Measurements from ENCODE around the gene SRPK3.
"Not testable (repeated sequence)": the region's sequence is repeated elsewhere in the genome, so short reads cannot be mapped to it uniquely, and the experiment has no call there.

The SRPK3 gene, protein sequence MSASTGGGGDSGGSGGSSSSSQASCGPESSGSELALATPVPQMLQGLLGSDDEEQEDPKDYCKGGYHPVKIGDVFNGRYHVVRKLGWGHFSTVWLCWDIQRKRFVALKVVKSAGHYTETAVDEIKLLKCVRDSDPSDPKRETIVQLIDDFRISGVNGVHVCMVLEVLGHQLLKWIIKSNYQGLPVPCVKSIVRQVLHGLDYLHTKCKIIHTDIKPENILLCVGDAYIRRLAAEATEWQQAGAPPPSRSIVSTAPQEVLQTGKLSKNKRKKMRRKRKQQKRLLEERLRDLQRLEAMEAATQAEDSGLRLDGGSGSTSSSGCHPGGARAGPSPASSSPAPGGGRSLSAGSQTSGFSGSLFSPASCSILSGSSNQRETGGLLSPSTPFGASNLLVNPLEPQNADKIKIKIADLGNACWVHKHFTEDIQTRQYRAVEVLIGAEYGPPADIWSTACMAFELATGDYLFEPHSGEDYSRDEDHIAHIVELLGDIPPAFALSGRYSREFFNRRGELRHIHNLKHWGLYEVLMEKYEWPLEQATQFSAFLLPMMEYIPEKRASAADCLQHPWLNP

DNA sequence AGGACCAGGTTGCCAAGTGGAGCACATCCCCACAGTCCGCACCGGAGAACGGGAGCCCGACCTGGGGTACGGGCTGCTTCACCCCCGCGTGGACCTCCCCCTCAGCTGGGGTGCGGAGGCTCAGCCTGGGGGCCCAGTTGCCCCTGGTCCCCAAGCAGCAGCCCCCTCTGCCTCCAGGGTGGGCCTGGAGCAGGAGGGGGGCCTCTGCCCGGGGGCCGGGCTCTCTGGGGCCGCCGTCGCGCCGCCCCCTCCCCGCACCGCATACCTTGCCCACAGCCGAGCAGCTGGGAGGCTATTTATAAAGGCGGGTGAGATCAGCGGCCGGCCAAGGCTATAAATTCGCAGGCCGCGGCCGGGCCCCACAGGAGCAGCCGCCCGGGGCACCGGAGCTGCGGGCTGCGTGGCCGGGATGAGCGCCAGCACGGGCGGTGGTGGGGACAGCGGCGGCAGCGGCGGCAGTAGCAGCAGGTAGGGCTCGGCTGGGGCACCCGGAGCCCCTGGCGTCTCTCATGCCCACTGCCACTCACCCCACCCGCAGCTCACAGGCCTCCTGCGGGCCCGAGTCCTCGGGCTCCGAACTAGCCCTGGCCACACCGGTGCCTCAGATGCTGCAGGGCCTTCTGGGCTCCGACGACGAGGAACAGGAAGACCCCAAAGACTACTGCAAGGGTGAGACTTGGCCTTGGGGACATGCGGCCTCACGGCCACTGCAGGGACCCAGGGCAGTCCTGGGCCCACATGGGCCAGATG lies at the start of gene SRPK3:
SRPK3 (plus strand) TSS at position 364 of the 750 bp plus-strand sequence; CDS start at position 410, 46 bp downstream.
- in situ Hi-C loops (cut with MboI; ENCODE audit: low sequenced_read_pairs), result no loop called here

DNA sequence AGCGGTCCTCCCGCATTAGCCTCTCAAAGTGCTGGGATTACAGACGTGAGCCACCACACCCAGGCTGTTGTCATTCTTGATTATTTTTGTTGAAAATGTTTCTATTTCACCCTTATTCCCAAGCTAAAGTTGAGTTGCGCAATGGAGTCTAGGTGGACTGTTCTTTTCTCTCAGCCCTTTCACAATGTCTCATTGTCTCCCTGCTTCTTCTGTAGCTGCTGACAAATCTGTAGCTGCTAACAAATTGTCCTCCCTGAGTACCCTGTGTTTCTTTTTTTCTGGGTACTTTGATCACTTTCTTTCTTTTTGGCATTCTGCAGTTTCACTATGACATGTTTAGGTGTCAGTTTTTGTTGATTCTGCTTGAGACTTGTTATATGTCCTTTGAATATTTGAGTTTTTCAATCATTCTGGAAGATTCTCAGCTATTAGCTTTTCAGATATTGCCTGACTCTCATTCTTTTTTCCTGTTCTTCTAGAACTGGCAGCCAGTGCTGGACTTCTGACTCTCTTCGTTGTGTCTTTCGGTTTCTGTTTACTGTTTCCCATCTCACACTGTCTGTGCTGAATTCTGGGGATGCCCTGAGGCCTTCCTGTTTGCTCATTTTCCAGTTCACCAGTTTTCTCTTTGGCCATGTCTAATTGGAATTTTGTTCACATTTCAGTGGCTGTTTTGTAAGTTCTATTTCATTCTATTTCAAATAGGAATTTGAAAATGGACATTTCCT lies 49.6 kb upstream of the SRPK3 start:
- in situ Hi-C loops (cut with MboI; ENCODE audit: low sequenced_read_pairs), result no loop called here

DNA sequence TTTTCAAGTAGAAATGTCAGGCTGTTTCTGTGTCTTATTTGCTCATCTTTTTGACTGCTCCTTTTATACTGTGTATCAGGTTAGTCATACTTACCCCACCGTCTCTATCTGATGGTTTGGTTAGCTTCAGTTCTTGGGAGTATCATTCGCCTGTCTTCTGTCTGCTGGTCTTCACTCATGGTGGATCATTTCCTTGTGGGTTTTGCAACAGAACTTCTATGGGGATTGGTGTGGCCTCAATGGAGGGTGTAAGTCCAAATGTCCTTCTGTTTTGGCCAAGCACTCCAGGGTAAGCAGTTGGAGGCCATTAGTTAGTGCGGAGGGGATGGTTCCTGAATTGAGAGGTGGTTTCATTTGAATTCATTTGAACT lies 49.0 kb upstream of the SRPK3 start:
- in situ Hi-C loops (cut with MboI; ENCODE audit: low sequenced_read_pairs), result no loop called here

DNA sequence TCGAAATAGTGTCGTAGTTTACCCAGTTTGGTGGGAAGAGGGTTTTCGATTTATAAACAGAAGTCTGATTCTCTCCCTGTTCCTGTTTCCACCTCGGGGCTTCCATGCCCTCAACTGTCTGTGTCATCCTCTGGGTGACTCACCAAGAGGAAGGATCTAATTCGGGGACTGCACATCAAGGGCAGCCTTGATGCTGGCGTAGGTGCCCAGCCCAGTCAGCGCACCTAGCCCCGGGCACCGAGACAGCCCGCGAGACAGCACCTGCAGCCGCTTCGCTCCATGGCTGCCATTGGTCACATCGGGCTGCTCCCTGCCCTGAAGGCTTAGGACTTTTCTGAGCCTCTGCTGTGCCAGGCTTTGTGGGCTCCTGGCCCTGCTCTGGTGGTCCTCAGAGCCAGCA lies 48.4 kb upstream of the SRPK3 start:
- in situ Hi-C loops (cut with MboI; ENCODE audit: low sequenced_read_pairs), result no loop called here

DNA sequence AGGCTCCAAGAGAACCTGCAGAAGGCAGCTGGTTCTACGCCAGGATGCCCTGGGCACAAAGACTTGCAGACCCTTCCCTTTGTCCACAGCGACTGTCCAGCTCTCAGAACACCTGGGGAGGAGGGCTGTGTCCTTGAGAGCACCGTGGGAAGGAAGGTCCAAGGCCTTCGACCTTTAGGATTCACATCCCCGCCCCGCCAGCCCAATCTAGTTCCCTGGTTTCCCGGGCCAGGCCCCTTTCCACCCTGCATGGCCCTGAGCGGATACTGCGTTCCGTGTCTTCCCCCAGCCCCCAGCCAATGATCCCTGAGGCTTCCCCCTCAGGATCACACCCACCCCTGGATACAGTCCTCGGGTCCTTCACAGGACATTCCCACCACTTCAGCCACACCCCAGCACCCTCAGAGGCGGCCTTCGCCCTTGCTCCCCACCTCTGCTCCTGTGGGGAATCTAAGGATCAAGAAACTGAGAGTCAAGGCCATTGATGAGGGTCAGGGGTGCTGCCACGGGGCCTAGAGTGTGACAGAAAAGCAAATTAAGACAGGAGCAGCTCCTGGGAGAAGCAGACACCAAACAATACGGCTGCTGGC lies 47.1 kb upstream of the SRPK3 start:
- in situ Hi-C loops (cut with MboI; ENCODE audit: low sequenced_read_pairs), result no loop called here

DNA sequence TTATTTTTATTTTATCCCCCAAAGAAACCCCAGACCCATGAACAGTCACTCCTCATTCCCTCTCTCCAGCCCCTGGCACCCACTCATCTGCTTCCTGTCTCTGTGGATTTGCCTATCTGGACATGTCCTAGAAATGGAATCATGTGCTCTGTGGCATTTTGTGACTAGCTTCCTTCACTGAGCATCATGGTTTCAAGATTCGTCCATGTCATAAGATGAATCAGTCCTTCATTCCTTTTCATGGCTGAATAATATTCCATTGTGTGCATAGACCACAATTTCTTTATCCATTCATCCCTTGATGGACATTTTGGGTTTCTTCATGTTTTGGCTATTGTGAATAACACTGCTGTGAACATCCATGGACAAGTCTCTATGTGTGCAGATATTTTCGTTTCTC lies 46.0 kb upstream of the SRPK3 start:
- in situ Hi-C loops (cut with MboI; ENCODE audit: low sequenced_read_pairs), result no loop called here

DNA sequence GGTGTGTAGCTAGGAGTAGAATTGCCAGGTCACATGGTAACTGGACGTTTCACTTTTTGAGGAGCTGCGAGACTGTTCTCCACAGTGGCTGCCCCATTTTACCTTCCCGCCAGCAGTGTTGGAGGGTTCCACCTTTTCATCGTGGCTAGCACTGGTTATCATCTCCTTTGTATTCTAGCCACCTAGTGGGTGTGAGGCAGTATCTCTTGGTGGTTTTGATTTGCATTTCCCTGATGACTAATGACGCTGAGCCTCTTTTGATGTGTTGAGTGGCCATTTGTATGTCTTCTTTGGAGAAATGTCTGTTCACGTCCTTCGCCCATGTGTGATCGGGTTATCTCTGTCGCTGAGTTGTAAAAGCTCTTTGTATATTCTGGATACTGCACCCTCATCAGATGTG lies 45.6 kb upstream of the SRPK3 start:
- in situ Hi-C loops (cut with MboI; ENCODE audit: low sequenced_read_pairs), result no loop called here

DNA sequence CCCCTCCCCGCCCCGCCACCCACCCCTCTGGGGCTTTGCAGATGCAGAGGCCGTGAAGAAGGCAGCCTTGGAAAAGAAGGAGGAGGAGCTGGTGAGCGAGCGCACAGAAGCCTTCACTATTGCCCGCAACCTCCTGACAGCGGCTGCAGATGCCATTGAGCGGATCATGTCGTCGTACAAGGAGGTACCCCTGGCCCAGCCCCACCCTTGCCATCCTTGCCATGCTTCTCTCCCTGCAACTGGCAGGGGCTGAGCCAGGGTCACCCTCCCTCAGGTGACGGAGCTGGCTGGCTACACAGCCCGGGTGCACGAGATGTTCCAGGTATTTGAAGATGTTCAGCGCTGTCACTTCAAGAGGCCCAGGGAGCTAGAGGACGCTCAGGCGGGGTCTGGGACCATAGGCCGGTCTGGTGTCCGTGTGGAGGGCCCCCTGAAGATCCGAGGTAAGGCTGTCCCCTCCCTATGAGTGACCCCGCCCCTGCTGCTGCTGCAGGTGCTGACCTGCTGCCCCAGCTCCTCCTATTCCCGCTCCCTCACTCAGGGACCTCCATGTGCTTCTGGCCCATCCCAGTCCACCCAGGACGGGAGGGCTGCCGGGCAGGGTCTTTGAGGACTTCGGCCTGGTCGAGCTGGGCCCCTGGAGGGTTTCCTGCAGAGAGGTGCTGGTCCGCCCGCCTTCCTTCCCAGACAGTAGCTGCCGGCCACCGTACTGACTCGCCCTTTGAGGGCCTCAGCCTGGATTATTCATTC lies 44.6 kb upstream of the SRPK3 start:
- in situ Hi-C loops (cut with MboI; ENCODE audit: low sequenced_read_pairs), result no loop called here

DNA sequence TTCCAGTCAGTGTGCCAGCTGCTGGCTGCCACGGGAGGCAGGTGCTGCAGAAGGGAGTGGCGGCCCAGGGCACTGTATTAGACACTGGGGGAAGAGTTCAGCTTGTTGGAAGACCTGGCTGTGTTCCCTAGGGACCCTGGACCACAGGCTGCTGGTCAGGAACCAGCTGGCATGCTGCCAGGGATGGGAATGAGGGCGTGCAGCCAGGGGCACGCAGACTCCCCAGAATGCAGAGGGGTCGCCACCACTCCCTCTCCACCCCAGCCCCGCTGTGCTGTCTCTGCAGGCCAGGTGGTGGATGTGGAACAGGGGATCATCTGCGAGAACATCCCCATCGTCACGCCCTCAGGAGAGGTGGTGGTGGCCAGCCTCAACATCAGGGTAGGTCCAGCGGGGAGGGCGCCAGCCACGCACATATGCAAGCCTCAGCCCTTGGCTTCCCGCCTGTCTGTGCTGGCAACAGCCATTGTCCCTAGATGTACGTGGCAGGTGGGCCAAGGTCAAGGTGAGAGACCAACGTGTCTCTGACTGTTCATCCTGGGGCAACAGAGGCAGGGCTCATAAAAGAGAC lies 43.9 kb upstream of the SRPK3 start:
- in situ Hi-C loops (cut with MboI; ENCODE audit: low sequenced_read_pairs), result no loop called here

DNA sequence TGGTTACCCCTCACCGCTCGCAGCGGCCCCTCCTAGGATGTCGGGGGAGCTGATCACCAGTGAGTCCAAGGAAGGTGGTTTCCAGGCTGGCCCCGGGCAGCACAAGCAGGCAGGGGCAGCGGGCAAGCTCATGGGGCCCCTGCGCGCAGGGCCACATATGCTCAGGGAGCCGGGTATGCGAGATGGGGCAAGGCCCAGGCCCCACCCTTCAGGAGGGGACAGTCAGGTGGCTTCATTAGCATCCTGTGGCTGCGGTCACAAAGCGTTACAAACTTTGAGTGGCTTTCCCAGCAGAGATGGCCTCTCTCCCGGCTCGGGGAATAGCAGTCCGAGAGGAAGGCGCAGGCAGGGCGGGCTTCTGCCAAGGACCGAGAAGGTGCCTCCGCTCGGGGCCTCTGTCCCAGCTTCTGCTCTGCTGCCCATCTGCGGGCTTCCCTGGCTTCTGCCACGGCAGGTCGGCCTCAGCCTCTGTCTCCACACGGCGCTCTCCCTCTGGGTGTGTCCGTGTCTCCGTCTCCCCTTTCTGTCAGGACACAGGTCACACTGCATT lies 42.7 kb upstream of the SRPK3 start:
- in situ Hi-C loops (cut with MboI; ENCODE audit: low sequenced_read_pairs), result no loop called here

DNA sequence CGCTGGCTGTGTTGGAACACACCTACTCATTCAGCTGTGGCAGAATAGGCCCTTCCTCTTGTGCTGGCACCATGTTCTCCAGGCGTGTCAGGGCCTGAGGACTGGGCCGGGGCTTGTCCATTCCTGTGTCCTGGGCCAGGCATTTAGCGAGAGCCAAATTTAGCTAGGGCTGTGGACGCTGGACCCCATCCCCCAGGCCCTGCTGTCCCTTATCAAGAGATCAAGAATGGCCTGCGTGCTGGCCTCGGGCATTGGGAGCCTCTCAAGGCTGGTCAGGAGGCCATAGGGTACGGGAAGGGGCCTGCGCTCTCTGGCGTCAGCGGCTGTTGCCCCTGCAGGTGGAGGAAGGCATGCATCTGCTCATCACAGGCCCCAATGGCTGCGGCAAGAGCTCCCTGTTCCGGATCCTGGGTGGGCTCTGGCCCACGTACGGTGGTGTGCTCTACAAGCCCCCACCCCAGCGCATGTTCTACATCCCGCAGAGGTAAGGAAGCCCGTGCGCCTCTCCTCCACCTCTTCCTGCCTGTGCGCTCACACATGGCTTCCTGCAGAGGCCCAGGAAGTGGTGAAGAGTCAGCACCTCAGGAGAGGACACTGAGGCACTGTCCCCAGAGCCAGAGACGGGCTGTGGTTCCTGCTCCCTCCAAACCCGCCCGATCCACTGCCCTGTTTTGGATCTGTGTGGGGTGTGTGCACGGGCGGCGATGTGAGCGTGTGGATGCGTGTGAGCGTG lies 40.9 kb upstream of the SRPK3 start:
- in situ Hi-C loops (cut with MboI; ENCODE audit: low sequenced_read_pairs), result no loop called here

DNA sequence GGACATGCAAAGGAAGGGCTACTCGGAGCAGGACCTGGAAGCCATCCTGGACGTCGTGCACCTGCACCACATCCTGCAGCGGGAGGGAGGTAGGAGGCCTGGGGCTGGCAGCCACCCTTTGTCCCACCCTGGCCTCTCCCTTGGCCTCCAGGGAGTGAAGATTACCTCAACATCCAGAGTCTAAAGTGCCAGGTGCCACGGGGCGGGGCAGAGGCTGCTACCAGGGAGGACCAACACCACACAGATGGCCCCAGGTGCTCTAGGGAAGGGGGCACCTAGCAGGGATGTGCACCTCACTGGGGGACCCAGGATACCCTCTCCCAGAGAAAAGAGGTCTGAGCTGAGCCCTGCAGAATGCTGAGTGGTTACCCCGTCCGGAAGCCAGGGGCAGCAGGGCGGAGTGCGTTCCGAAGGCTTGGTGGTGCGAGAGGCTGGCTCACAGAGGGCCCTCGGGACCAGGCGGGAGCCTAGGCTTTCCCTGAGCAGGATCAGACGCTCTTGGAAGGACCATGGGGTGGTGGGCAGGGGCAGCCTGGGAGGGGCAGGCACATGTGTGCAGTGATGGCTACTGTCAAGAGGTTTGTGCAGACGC lies 40.1 kb upstream of the SRPK3 start:
- in situ Hi-C loops (cut with MboI; ENCODE audit: low sequenced_read_pairs), result no loop called here

DNA sequence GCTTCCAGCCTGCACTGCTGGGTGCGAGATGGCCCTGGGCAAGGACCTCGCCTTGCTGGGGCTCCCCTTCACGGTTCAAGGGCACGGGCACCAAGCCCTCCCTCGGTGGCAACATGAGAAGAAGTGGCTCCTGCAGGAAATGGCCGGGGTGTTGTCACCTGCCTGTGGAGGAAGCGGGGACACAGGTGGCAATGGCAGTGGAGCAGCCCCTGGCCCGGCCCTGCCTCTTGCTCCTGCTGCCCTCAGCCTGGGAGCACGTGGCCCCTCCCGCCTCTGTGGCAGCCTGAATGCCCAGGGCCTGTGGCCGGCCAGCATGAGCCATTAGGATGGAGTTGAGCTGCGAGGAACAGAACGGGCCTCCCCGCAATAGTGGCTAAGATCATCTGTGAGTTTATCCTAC lies 39.4 kb upstream of the SRPK3 start:
- in situ Hi-C loops (cut with MboI; ENCODE audit: low sequenced_read_pairs), result no loop called here

DNA sequence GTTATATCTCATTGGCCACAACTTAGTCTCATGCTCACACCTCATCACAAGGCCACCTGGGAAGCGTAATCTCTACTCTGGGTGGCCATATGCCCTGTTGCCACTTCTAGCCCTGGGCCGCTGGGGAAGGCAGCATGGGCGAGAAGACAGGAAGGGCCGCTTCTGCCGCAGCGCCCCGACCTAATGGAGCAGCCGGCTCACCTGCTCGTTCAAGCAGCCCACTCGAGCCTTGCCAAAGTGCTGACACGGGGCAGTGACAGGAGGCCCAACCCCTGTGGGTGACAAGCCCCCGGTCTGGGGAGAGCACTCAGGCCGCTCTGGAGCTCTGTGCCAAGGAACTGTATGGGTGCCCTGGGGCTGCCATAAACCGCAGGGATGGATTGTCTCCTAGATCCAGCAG lies 38.7 kb upstream of the SRPK3 start:
- in situ Hi-C loops (cut with MboI; ENCODE audit: low sequenced_read_pairs), result not testable (repeated sequence)

DNA sequence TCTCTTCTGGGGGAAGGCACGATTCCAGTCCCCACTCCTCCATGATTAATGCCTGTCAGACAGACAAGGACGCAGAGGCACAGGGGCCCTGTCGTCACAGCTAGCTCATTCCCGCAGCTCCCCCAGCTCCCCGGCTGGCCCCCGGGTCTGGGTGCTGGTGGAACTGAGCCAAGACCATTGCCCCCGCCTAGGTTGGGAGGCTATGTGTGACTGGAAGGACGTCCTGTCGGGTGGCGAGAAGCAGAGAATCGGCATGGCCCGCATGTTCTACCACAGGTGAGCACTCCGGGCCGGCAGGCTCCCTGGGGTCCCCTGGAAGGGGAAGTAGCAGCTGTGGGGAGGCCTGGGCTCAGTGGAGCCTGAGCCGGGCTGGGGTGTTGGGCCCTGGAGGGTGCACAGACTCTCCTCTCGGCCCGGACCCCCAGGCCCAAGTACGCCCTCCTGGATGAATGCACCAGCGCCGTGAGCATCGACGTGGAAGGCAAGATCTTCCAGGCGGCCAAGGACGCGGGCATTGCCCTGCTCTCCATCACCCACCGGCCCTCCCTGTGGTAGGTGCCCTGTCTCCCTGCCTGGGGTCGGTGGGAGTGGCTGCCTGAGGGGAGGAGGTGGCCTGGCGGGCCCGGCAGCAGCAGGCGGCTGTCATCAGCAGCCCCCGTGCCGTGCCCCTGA lies 37.9 kb upstream of the SRPK3 start:
- in situ Hi-C loops (cut with MboI; ENCODE audit: low sequenced_read_pairs), result not testable (repeated sequence)

DNA sequence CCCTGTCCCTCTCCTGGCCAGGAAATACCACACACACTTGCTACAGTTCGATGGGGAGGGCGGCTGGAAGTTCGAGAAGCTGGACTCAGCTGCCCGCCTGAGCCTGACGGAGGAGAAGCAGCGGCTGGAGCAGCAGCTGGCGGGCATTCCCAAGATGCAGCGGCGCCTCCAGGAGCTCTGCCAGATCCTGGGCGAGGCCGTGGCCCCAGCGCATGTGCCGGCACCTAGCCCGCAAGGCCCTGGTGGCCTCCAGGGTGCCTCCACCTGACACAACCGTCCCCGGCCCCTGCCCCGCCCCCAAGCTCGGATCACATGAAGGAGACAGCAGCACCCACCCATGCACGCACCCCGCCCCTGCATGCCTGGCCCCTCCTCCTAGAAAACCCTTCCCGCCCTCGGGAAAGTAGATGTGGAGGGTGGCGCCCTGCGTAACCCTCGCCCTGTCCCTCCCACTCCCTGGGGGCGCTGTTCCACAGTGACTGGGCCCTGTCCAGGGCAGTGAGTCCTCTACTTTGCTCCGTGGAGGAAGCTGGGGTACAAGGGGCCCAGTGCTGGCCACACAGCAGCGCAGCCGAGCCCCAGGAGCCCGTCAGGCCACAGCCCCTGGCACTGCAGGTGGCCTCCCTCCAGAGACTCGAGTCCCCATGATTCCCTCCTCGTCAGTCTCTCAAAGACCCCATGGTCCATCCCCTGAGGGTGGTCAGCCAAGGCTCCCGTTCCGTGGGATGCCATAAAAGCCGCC lies 37.2 kb upstream of the SRPK3 start:
- in situ Hi-C loops (cut with MboI; ENCODE audit: low sequenced_read_pairs), result not testable (repeated sequence)
